ENCODE measurements around the gene SERF2.
A peak's percentile ranks its signal among the peaks of the same experiment; 100 is the strongest.

Gene SERF2

GRCh38 chr15:43776101-43776717, 15.9 kb upstream of the SERF2 start:
- peak; percentile 79 for DNase-seq (ENCODE audit: low spot score)
- in situ Hi-C loops (cut with MboI; ENCODE audit: low sequenced_read_pairs, unreplicated experiment) = no loop called here
- TF ChIP-seq CTCF (IDR thresholded peaks at IDR 0.05; ENCODE audit: borderline replicate concordance, control extremely low read depth, extremely low read depth, insufficient read depth, missing control alignments) = no peak

GRCh38 chr15:43776718-43777266, 15.3 kb upstream of the SERF2 start, which contains the start of gene ELL3:
Gene ELL3 (minus strand): TSS chr15:43776966. CDS start chr15:43776901, 65 bp downstream.
- in situ Hi-C loops (cut with MboI; ENCODE audit: low sequenced_read_pairs, unreplicated experiment) = no loop called here
- TF ChIP-seq CTCF (IDR thresholded peaks at IDR 0.05; ENCODE audit: borderline replicate concordance, control extremely low read depth, extremely low read depth, insufficient read depth, missing control alignments) = no peak
- DNase-seq (ENCODE audit: low spot score) = peak; percentile 72

- in situ Hi-C loops (cut with MboI; ENCODE audit: low sequenced_read_pairs, unreplicated experiment) = no loop called here
- DNase-seq (ENCODE audit: low spot score) = peak; percentile 83
- TF ChIP-seq CTCF (IDR thresholded peaks at IDR 0.05; ENCODE audit: borderline replicate concordance, control extremely low read depth, extremely low read depth, insufficient read depth, missing control alignments) = peak; percentile 75
Observed at GRCh38 chr15:43777267-43777914, 14.7 kb upstream of the SERF2 start.

- TF ChIP-seq CTCF (IDR thresholded peaks at IDR 0.05; ENCODE audit: borderline replicate concordance, control extremely low read depth, extremely low read depth, insufficient read depth, missing control alignments) = no peak
- no peak for DNase-seq (ENCODE audit: low spot score)
- in situ Hi-C loops (cut with MboI; ENCODE audit: low sequenced_read_pairs, unreplicated experiment) = no loop called here
Observed at GRCh38 chr15:43779016-43779415, 13.1 kb upstream of the SERF2 start.

GRCh38 chr15:43789409-43789808, 2.7 kb upstream of the SERF2 start:
- no peak for TF ChIP-seq CTCF (IDR thresholded peaks at IDR 0.05; ENCODE audit: borderline replicate concordance, control extremely low read depth, extremely low read depth, insufficient read depth, missing control alignments)
- DNase-seq (ENCODE audit: low spot score) = no peak
- in situ Hi-C loops (cut with MboI; ENCODE audit: low sequenced_read_pairs, unreplicated experiment) = no loop called here

- TF ChIP-seq CTCF (IDR thresholded peaks at IDR 0.05; ENCODE audit: borderline replicate concordance, control extremely low read depth, extremely low read depth, insufficient read depth, missing control alignments) = no peak
- in situ Hi-C loops (cut with MboI; ENCODE audit: low sequenced_read_pairs, unreplicated experiment) = no loop called here
- DNase-seq (ENCODE audit: low spot score) = peak; percentile 57
Observed at GRCh38 chr15:43792761-43793476, 799 bp downstream of the SERF2 start.
